ENCODE results near the gene RHOD. TPM values are rescaled to one million over a fixed set of nuclear protein-coding genes. Genes with fewer than 3 reads are reported as not detected.

The RHOD gene
- total and polyA plus RNA-seq, 4 donors, result 7.3 to 39.3 (median 16.5) TPM

GRCh38 chr11:67029146-67029545 is 27.5 kb upstream of the RHOD start:
- WGBS, 2 donors, result 81 to 84% methylated on average over 6 of the region's 6 CpGs
- no peaks in the 10 kb centered on the region for H3K4me1 ChIP-seq (ENCODE audit: control insufficient read depth in 5 of 5, insufficient read depth in 5 of 5, low read length in 5 of 5)
- no peaks in the 10 kb centered on the region for H3K36me3 ChIP-seq (ENCODE audit: control insufficient read depth in 4 of 4, insufficient read depth in 4 of 4, low read length in 4 of 4)
- TF ChIP-seq, protein P1, sequence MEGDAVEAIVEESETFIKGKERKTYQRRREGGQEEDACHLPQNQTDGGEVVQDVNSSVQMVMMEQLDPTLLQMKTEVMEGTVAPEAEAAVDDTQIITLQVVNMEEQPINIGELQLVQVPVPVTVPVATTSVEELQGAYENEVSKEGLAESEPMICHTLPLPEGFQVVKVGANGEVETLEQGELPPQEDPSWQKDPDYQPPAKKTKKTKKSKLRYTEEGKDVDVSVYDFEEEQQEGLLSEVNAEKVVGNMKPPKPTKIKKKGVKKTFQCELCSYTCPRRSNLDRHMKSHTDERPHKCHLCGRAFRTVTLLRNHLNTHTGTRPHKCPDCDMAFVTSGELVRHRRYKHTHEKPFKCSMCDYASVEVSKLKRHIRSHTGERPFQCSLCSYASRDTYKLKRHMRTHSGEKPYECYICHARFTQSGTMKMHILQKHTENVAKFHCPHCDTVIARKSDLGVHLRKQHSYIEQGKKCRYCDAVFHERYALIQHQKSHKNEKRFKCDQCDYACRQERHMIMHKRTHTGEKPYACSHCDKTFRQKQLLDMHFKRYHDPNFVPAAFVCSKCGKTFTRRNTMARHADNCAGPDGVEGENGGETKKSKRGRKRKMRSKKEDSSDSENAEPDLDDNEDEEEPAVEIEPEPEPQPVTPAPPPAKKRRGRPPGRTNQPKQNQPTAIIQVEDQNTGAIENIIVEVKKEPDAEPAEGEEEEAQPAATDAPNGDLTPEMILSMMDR (IDR thresholded peaks at IDR 0.05; ENCODE audit: control extremely low read depth, extremely low read depth), result no peak
- no peaks in the 10 kb centered on the region for H3K9me3 ChIP-seq (ENCODE audit: control insufficient read depth in 4 of 4, insufficient read depth in 3 of 4, low read length in 3 of 4)
- no peak overlapping the region for H3K27ac ChIP-seq (ENCODE audit: low read depth in 1 of 2, low read length in 1 of 2)
- DNase-seq (no peak), ATAC-seq (ENCODE audit: insufficient read depth, low FRiP score) (no peak)
- peaks cover 3 to 13% (median 3%) of the 10 kb centered on the region in 3 donors for H3K27me3 ChIP-seq (ENCODE audit: control insufficient read depth in 3 of 3, insufficient read depth in 3 of 3, low read length in 2 of 3)
- no peak overlapping the region for H3K9ac ChIP-seq (ENCODE audit: insufficient read depth in 1 of 2, low read length in 2 of 2)
- H3K4me3 ChIP-seq, result no peak overlapping the region

DNA sequence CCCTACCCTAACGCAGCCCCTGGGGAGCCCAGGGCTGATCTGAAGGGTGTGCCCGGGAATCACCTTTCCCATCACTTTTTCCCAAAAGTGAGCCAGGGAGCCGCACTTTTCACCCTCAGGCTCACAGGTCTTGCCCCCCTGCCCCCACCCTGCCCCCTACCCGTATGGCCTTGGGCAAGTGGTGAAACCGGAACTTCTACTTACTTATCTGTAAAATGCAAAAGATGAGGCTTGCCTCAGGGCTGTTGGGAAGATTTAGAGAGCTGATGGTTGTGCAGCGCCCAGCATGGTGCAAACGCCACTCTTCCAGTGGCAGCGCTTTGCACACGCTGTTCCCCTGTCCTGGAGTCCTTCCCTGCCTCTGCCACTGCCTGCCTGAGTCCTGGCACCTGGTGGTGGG is 25.7 kb upstream of the RHOD start:
- ATAC-seq (ENCODE audit: insufficient read depth, low FRiP score), result no peak
- TF ChIP-seq, protein P1 (IDR thresholded peaks at IDR 0.05; ENCODE audit: control extremely low read depth, extremely low read depth), result no peak

GRCh38 chr11:67031791-67032561 is 24.7 kb upstream of the RHOD start:
- ATAC-seq (ENCODE audit: insufficient read depth, low FRiP score) (no peak), DNase-seq (no peak)
- no peak overlapping the region for H3K27ac ChIP-seq (ENCODE audit: low read depth in 1 of 2, low read length in 1 of 2)
- H3K27me3 ChIP-seq (ENCODE audit: control insufficient read depth in 3 of 3, insufficient read depth in 3 of 3, low read length in 2 of 3), result no peaks in the 10 kb centered on the region
- H3K4me1 ChIP-seq (ENCODE audit: control insufficient read depth in 5 of 5, insufficient read depth in 5 of 5, low read length in 5 of 5), result no peaks in the 10 kb centered on the region
- no peak overlapping the region for H3K9ac ChIP-seq (ENCODE audit: insufficient read depth in 1 of 2, low read length in 2 of 2)
- TF ChIP-seq, protein P1 (IDR thresholded peaks at IDR 0.05; ENCODE audit: control extremely low read depth, extremely low read depth), result no peak
- H3K36me3 ChIP-seq (ENCODE audit: control insufficient read depth in 4 of 4, insufficient read depth in 4 of 4, low read length in 4 of 4), result no peaks in the 10 kb centered on the region
- H3K9me3 ChIP-seq (ENCODE audit: control insufficient read depth in 4 of 4, insufficient read depth in 3 of 4, low read length in 3 of 4), result no peaks in the 10 kb centered on the region
- WGBS, 2 donors, result 78 to 80% methylated on average over 23 of the region's 23 CpGs
- H3K4me3 ChIP-seq, result no peak overlapping the region

More for the DNA sequence above, 25.7 kb upstream of the RHOD start:
- no peaks in the 10 kb centered on the region for H3K9me3 ChIP-seq (ENCODE audit: control insufficient read depth in 4 of 4, insufficient read depth in 3 of 4, low read length in 3 of 4)
- DNase-seq, result no peak
- H3K9ac ChIP-seq (ENCODE audit: insufficient read depth in 1 of 2, low read length in 2 of 2), result no peak overlapping the region
- no peaks in the 10 kb centered on the region for H3K4me1 ChIP-seq (ENCODE audit: control insufficient read depth in 5 of 5, insufficient read depth in 5 of 5, low read length in 5 of 5)
- WGBS, 2 donors, result 53 to 58% methylated on average over 9 of the region's 9 CpGs
- peaks cover 0 to 3% (median 0%) of the 10 kb centered on the region in 3 donors for H3K27me3 ChIP-seq (ENCODE audit: control insufficient read depth in 3 of 3, insufficient read depth in 3 of 3, low read length in 2 of 3)
- no peaks in the 10 kb centered on the region for H3K36me3 ChIP-seq (ENCODE audit: control insufficient read depth in 4 of 4, insufficient read depth in 4 of 4, low read length in 4 of 4)
- H3K27ac ChIP-seq (ENCODE audit: low read depth in 1 of 2, low read length in 1 of 2), result no peak overlapping the region
- H3K4me3 ChIP-seq, result no peak overlapping the region
